ENCODE measurements around the gene TMEM204. TPM values are rescaled to one million over a fixed set of nuclear protein-coding genes. Genes with fewer than 3 reads are reported as not detected.

Gene TMEM204
- total RNA-seq, 3 donors from 2014 or later (not counting 1 experiment from before 2014, with no cell fraction given) = 3.3 to 14.1 (median 7.8) TPM

- WGBS (ENCODE audit: insufficient coverage) = 96% methylated on average over 37 of the region's 37 CpGs
- Mint-ChIP-seq H3K4me1 (peaks cover 0 to 2% of the 10 kb centered on the region in 2 donors), H3K27me3 (ENCODE audit: low read depth in 2 of 2) (no peaks in the 10 kb centered on the region), H3K27ac (no peak overlapping the region), H3K36me3 (no peaks in the 10 kb centered on the region), H3K9me3 (no peaks in the 10 kb centered on the region), H3K4me3 (no peak overlapping the region)
- Histone ChIP-seq H3K27me3 (ENCODE audit: control insufficient read depth, insufficient read depth, low read length) (no peaks in the 10 kb centered on the region), H3K27ac (ENCODE audit: low read length) (no peak overlapping the region), H3K9me3 (ENCODE audit: control insufficient read depth, insufficient read depth, low read length) (no peaks in the 10 kb centered on the region), H3K36me3 (ENCODE audit: control insufficient read depth, insufficient read depth, low read length) (peaks cover 20% of the 10 kb centered on the region), H3K4me3 (ENCODE audit: low read length) (no peak overlapping the region), H3K4me1 (ENCODE audit: control insufficient read depth, insufficient read depth, low read length) (no peaks in the 10 kb centered on the region)
- intact Hi-C loops (cut with micrococcal nuclease) = no loop called here
- no peak for DNase-seq
- ATAC-seq = no peak
- TF ChIP-seq CTCF (IDR thresholded peaks at IDR 0.05) = no peak
Measured at GRCh38 chr16:1506494-1507213, 26.8 kb upstream of the TMEM204 start.

GRCh38 chr16:1508494-1509187 is 24.8 kb upstream of the TMEM204 start:
- peaks cover 3% of the 10 kb centered on the region for H3K36me3 ChIP-seq (ENCODE audit: control insufficient read depth, insufficient read depth, low read length)
- peaks cover 0 to 5% of the 10 kb centered on the region in 2 donors for H3K4me1 Mint-ChIP-seq

DNA sequence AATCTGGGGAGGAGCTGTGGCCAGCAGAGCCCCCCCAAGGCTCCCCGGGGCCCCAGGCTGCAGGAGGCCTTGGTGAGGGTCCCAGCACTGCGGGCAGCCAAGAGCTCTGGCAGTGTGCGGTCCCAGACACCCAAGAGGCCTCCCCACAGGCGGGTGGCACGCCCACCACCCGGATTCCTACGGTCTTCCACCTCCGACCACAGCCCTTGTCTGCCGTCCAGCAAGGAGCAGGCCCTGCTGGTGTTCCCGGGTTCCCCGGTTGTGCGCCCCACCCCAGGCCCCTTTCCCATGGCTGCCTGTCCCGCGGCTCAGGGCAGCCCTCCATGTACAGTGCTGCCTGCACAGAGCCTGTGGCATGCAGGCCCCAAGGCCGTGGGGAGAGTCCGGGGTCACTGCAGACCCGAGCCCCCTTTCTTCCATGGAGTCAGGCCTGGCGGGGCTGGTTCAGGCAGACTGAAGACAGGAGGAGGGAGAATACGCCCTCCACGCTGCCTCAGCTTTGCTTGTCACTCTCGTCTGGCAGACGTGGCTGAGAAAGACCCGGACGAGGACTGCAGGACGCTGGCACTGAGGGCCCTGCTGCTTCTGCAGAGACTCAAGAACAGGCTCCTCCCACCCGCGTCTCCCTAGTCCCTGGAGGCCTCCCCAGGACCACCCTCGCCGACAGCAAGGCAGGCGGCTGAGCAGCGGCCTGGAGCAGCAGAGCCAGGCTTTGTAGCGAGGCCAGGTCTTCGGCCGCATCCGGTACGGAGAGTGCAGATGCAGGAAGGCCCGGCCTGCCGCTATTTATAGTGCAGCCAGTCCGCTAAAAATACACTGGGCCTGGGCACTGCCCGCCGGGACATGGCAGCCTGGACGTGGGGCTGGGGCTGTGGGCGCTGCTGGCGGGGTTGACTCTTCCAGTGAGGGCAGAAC is 23.9 kb upstream of the TMEM204 start:
- H3K9me3 ChIP-seq (ENCODE audit: control insufficient read depth, insufficient read depth, low read length) = peaks cover 4% of the 10 kb centered on the region
- no peak for TF ChIP-seq CTCF (IDR thresholded peaks at IDR 0.05)
- H3K4me3 ChIP-seq (ENCODE audit: low read length) = no peak overlapping the region
- Mint-ChIP-seq H3K4me3 (no peak overlapping the region), H3K4me1 (peaks cover 0 to 5% of the 10 kb centered on the region in 2 donors), H3K27me3 (ENCODE audit: low read depth in 2 of 2) (no peaks in the 10 kb centered on the region), H3K9me3 (no peaks in the 10 kb centered on the region), H3K36me3 (no peaks in the 10 kb centered on the region), H3K27ac (no peak overlapping the region)
- peaks cover 3% of the 10 kb centered on the region for H3K36me3 ChIP-seq (ENCODE audit: control insufficient read depth, insufficient read depth, low read length)
- DNase-seq (no peak), ATAC-seq (no peak)
- H3K27me3 ChIP-seq (ENCODE audit: control insufficient read depth, insufficient read depth, low read length) = no peaks in the 10 kb centered on the region
- WGBS (ENCODE audit: insufficient coverage) = 92% methylated on average over 44 of the region's 44 CpGs
- intact Hi-C loops (cut with micrococcal nuclease) = no loop called here
- no peak overlapping the region for H3K27ac ChIP-seq (ENCODE audit: low read length)
- no peaks in the 10 kb centered on the region for H3K4me1 ChIP-seq (ENCODE audit: control insufficient read depth, insufficient read depth, low read length)

More at GRCh38 chr16:1508494-1509187, 24.8 kb upstream of the TMEM204 start:
- no peak overlapping the region for H3K27ac Mint-ChIP-seq
- no peak overlapping the region for H3K27ac ChIP-seq (ENCODE audit: low read length)
- no peaks in the 10 kb centered on the region for H3K9me3 ChIP-seq (ENCODE audit: control insufficient read depth, insufficient read depth, low read length)
- no peaks in the 10 kb centered on the region for H3K36me3 Mint-ChIP-seq
- no peak for DNase-seq
- no peak overlapping the region for H3K4me3 Mint-ChIP-seq
- no peaks in the 10 kb centered on the region for H3K4me1 ChIP-seq (ENCODE audit: control insufficient read depth, insufficient read depth, low read length)
- H3K27me3 Mint-ChIP-seq (ENCODE audit: low read depth in 2 of 2) = no peaks in the 10 kb centered on the region
- intact Hi-C loops (cut with micrococcal nuclease) = no loop called here
- TF ChIP-seq CTCF (IDR thresholded peaks at IDR 0.05) = no peak
- no peak for ATAC-seq
- WGBS (ENCODE audit: insufficient coverage) = 97% methylated on average over 24 of the region's 24 CpGs
- H3K4me3 ChIP-seq (ENCODE audit: low read length) = no peak overlapping the region
- H3K27me3 ChIP-seq (ENCODE audit: control insufficient read depth, insufficient read depth, low read length) = no peaks in the 10 kb centered on the region
- no peaks in the 10 kb centered on the region for H3K9me3 Mint-ChIP-seq

Data from natural killer cell (primary cell).